ENCODE data around the gene NID2. TPM values are rescaled to one million over a fixed set of nuclear protein-coding genes. Genes with fewer than 3 reads are reported as not detected.

The NID2 gene
- total RNA-seq, 2 experiments from 2014 or later: 0.30 to 0.33 TPM

GRCh38 chr14:52060080-52060479, 8.8 kb downstream of the NID2 start:
- H3K9me3 Mint-ChIP-seq: no peaks in the 10 kb centered on the region
- DNase-seq: no peak
- H3K36me3 Mint-ChIP-seq (ENCODE audit: low read depth): no peaks in the 10 kb centered on the region
- H3K4me1 Mint-ChIP-seq: no peaks in the 10 kb centered on the region
- POLR2A ChIA-PET: no interaction called here
- CTCF ChIA-PET: no interaction called here
- no peak overlapping the region for H3K4me3 Mint-ChIP-seq
- no peak overlapping the region for H3K27ac Mint-ChIP-seq
- peaks cover 46% of the 10 kb centered on the region for H3K27me3 Mint-ChIP-seq

GRCh38 chr14:52059649-52060048, 9.2 kb downstream of the NID2 start:
- H3K36me3 Mint-ChIP-seq (ENCODE audit: low read depth): no peaks in the 10 kb centered on the region
- H3K4me1 Mint-ChIP-seq: no peaks in the 10 kb centered on the region
- peaks cover 46% of the 10 kb centered on the region for H3K27me3 Mint-ChIP-seq
- CTCF ChIA-PET: no interaction called here
- H3K27ac Mint-ChIP-seq: no peak overlapping the region
- DNase-seq: no peak
- POLR2A ChIA-PET: no interaction called here
- H3K4me3 Mint-ChIP-seq: no peak overlapping the region
- no peaks in the 10 kb centered on the region for H3K9me3 Mint-ChIP-seq

GRCh38 chr14:52058341-52058740, 10.5 kb downstream of the NID2 start:
- ChIA-PET CTCF (interaction anchor here (0.7 to 0.9 kb wide), 2 partner anchors 26 to 38 kb away, joined by 3 to 4 read pairs; no protein-coding TSS in a partner anchor), POLR2A (no interaction called here)
- peaks cover 38% of the 10 kb centered on the region for H3K27me3 Mint-ChIP-seq
- DNase-seq: no peak
- no peak overlapping the region for H3K27ac Mint-ChIP-seq
- H3K36me3 Mint-ChIP-seq (ENCODE audit: low read depth): no peaks in the 10 kb centered on the region
- H3K9me3 Mint-ChIP-seq: no peaks in the 10 kb centered on the region
- H3K4me1 Mint-ChIP-seq: no peaks in the 10 kb centered on the region
- no peak overlapping the region for H3K4me3 Mint-ChIP-seq

- ChIA-PET CTCF (no interaction called here), POLR2A (no interaction called here)
- Mint-ChIP-seq H3K4me3 (no peak overlapping the region), H3K36me3 (ENCODE audit: low read depth) (no peaks in the 10 kb centered on the region), H3K27ac (no peak overlapping the region), H3K27me3 (peaks cover 15% of the 10 kb centered on the region), H3K4me1 (no peaks in the 10 kb centered on the region), H3K9me3 (no peaks in the 10 kb centered on the region)
- DNase-seq: no peak
Observed at GRCh38 chr14:52055167-52055566, 13.7 kb downstream of the NID2 start.

GRCh38 chr14:52054678-52055077, 14.2 kb downstream of the NID2 start:
- H3K4me1 Mint-ChIP-seq: no peaks in the 10 kb centered on the region
- H3K4me3 Mint-ChIP-seq: no peak overlapping the region
- H3K27ac Mint-ChIP-seq: no peak overlapping the region
- no peaks in the 10 kb centered on the region for H3K9me3 Mint-ChIP-seq
- no peak for DNase-seq
- no peaks in the 10 kb centered on the region for H3K36me3 Mint-ChIP-seq (ENCODE audit: low read depth)
- H3K27me3 Mint-ChIP-seq: peaks cover 13% of the 10 kb centered on the region
- ChIA-PET CTCF (no interaction called here), POLR2A (no interaction called here)

- Mint-ChIP-seq H3K27me3 (peaks cover 13% of the 10 kb centered on the region), H3K4me1 (no peaks in the 10 kb centered on the region), H3K36me3 (ENCODE audit: low read depth) (no peaks in the 10 kb centered on the region), H3K27ac (no peak overlapping the region), H3K9me3 (no peaks in the 10 kb centered on the region), H3K4me3 (no peak overlapping the region)
- ChIA-PET CTCF (interaction anchor here (1.2 kb wide), 1 partner anchor 15 kb away, joined by 3 read pairs; the partner anchor contains the start of gene NID2), POLR2A (no interaction called here)
- no peak for DNase-seq
Observed at GRCh38 chr14:52053044-52053443, 15.8 kb downstream of the NID2 start.

GRCh38 chr14:52052288-52052943, 16.4 kb downstream of the NID2 start:
- ChIA-PET CTCF (no interaction called here), POLR2A (no interaction called here)
- H3K4me1 Mint-ChIP-seq: no peaks in the 10 kb centered on the region
- H3K36me3 Mint-ChIP-seq (ENCODE audit: low read depth): no peaks in the 10 kb centered on the region
- H3K4me3 Mint-ChIP-seq: no peak overlapping the region
- DNase-seq: no peak
- no peaks in the 10 kb centered on the region for H3K9me3 Mint-ChIP-seq
- no peak overlapping the region for H3K27ac Mint-ChIP-seq
- peaks cover 13% of the 10 kb centered on the region for H3K27me3 Mint-ChIP-seq

- ChIA-PET CTCF (no interaction called here), POLR2A (no interaction called here)
- Mint-ChIP-seq H3K36me3 (ENCODE audit: low read depth) (no peaks in the 10 kb centered on the region), H3K27ac (no peak overlapping the region), H3K4me3 (no peak overlapping the region), H3K27me3 (peaks cover 13% of the 10 kb centered on the region), H3K9me3 (no peaks in the 10 kb centered on the region), H3K4me1 (no peaks in the 10 kb centered on the region)
- DNase-seq: no peak
Observed at GRCh38 chr14:52051871-52052270, 17.0 kb downstream of the NID2 start.

GRCh38 chr14:52051251-52051650, 17.6 kb downstream of the NID2 start:
- CTCF ChIA-PET: no interaction called here
- no peak overlapping the region for H3K4me3 Mint-ChIP-seq
- peaks cover 13% of the 10 kb centered on the region for H3K27me3 Mint-ChIP-seq
- H3K36me3 Mint-ChIP-seq (ENCODE audit: low read depth): no peaks in the 10 kb centered on the region
- H3K9me3 Mint-ChIP-seq: no peaks in the 10 kb centered on the region
- POLR2A ChIA-PET: no interaction called here
- DNase-seq: no peak
- H3K4me1 Mint-ChIP-seq: no peaks in the 10 kb centered on the region
- H3K27ac Mint-ChIP-seq: no peak overlapping the region

GRCh38 chr14:52049721-52050588, 18.9 kb downstream of the NID2 start:
- H3K4me3 Mint-ChIP-seq: no peak overlapping the region

GRCh38 chr14:52049271-52049670, 19.6 kb downstream of the NID2 start:
- Mint-ChIP-seq H3K36me3 (ENCODE audit: low read depth) (no peaks in the 10 kb centered on the region), H3K27ac (no peak overlapping the region), H3K9me3 (no peaks in the 10 kb centered on the region), H3K4me3 (no peak overlapping the region), H3K4me1 (no peaks in the 10 kb centered on the region), H3K27me3 (peaks cover 3% of the 10 kb centered on the region)
- ChIA-PET CTCF (interaction anchor here (0.7 kb wide), 1 partner anchor 204 kb away, joined by 3 read pairs; no protein-coding TSS in a partner anchor), POLR2A (no interaction called here)
- DNase-seq: no peak

More at GRCh38 chr14:52049721-52050588, 18.9 kb downstream of the NID2 start:
- H3K4me1 Mint-ChIP-seq: no peaks in the 10 kb centered on the region
- DNase-seq: no peak
- ChIA-PET POLR2A (no interaction called here), CTCF (interaction anchor here (0.7 kb wide), 2 partner anchors 205 to 381 kb away, joined by 3 read pairs; no protein-coding TSS in a partner anchor)
- H3K9me3 Mint-ChIP-seq: no peaks in the 10 kb centered on the region
- no peaks in the 10 kb centered on the region for H3K36me3 Mint-ChIP-seq (ENCODE audit: low read depth)
- H3K27me3 Mint-ChIP-seq: peaks cover 5% of the 10 kb centered on the region
- no peak overlapping the region for H3K27ac Mint-ChIP-seq

GRCh38 chr14:52048641-52049204, 20.1 kb downstream of the NID2 start:
- Mint-ChIP-seq H3K9me3 (no peaks in the 10 kb centered on the region), H3K27me3 (peaks cover 3% of the 10 kb centered on the region), H3K4me3 (no peak overlapping the region), H3K27ac (no peak overlapping the region), H3K4me1 (peaks cover 2% of the 10 kb centered on the region), H3K36me3 (ENCODE audit: low read depth) (no peaks in the 10 kb centered on the region)
- DNase-seq: no peak
- ChIA-PET CTCF (interaction anchor here (0.7 kb wide), 2 partner anchors 23 to 203 kb away, joined by 3 read pairs; no protein-coding TSS in a partner anchor), POLR2A (no interaction called here)

GRCh38 chr14:52048116-52048515, 20.7 kb downstream of the NID2 start:
- peaks cover 3% of the 10 kb centered on the region for H3K27me3 Mint-ChIP-seq
- H3K9me3 Mint-ChIP-seq: no peaks in the 10 kb centered on the region
- H3K4me1 Mint-ChIP-seq: peaks cover 2% of the 10 kb centered on the region
- DNase-seq: no peak
- no peak overlapping the region for H3K4me3 Mint-ChIP-seq
- H3K27ac Mint-ChIP-seq: no peak overlapping the region
- no peaks in the 10 kb centered on the region for H3K36me3 Mint-ChIP-seq (ENCODE audit: low read depth)
- ChIA-PET POLR2A (no interaction called here), CTCF (interaction anchor here (0.7 kb wide), 1 partner anchor 23 kb away, joined by 3 read pairs; no protein-coding TSS in a partner anchor)

Data from activated CD4-positive, alpha-beta T cell treated with anti-CD3 and anti-CD28 coated beads, Interleukin-2, amount 10 ng/mL, durations not matched to agents 7 days and 5 days (primary cell).